ENCODE results near the gene RPL3. TPM values are rescaled to one million over a fixed set of nuclear protein-coding genes. Genes with fewer than 3 reads are reported as not detected.

Gene RPL3
- total and polyA plus RNA-seq, 4 donors: 1,197 to 1,853 (median 1,626) TPM

- WGBS (ENCODE audit: insufficient coverage): 91% methylated on average over 12 of the region's 17 CpGs
- Histone ChIP-seq H3K36me3 (ENCODE audit: control insufficient read depth, insufficient read depth, low read length) (peaks cover 4% of the 10 kb centered on the region), H3K27me3 (ENCODE audit: control insufficient read depth, insufficient read depth, low read length) (no peaks in the 10 kb centered on the region), H3K4me3 (ENCODE audit: low read depth, low read length) (no peak overlapping the region), H3K9me3 (ENCODE audit: control insufficient read depth, insufficient read depth, low read length) (no peaks in the 10 kb centered on the region), H3K4me1 (ENCODE audit: control insufficient read depth, insufficient read depth, low read length) (peaks cover 60% of the 10 kb centered on the region), H3K27ac (ENCODE audit: low read depth, low read length) (no peak overlapping the region)
- no peak for DNase-seq (ENCODE audit: low read depth in 4 of 6, low spot score in 6 of 6)
These were observed 24.6 kb downstream of the RPL3 start for GRCh38 chr22:39294571-39295468.

DNA sequence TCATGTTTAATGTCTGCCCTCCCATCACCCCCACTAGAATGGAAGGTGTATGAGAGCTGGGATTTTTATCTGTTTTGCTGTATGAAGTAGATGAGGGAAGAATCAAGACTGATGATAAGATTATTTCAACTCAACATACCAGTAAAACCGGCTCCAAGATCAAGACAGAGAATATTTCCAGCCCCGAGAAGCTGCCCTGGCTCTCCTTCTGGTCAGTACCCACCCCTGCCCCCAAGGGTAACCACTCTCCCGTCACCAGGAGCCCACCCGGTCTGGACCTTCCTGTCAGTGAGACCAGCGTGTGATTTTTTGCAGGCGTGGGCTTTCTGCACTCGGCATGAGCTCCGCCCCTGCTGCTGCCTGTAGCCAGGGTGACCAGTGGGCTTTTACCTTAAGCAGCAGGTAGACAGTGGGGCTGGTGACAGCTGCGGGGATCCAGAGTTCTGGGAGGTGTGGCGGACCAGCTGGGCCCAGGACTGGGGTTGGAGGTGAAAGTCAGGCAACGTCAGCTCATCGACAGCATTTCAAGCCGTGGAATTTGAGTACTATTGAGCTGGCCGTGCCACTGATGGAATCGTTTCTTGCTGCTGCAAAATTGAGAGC lies 25.6 kb downstream of the RPL3 start:
- Histone ChIP-seq H3K4me1 (ENCODE audit: control insufficient read depth, insufficient read depth, low read length) (peaks cover 57% of the 10 kb centered on the region), H3K4me3 (ENCODE audit: low read depth, low read length) (no peak overlapping the region), H3K27me3 (ENCODE audit: control insufficient read depth, insufficient read depth, low read length) (no peaks in the 10 kb centered on the region), H3K36me3 (ENCODE audit: control insufficient read depth, insufficient read depth, low read length) (peaks cover 4% of the 10 kb centered on the region), H3K27ac (ENCODE audit: low read depth, low read length) (no peak overlapping the region), H3K9me3 (ENCODE audit: control insufficient read depth, insufficient read depth, low read length) (no peaks in the 10 kb centered on the region)
- no peak for DNase-seq (ENCODE audit: low read depth in 4 of 6, low spot score in 6 of 6)
- WGBS (ENCODE audit: insufficient coverage): 86% methylated on average over 15 of the region's 15 CpGs

- H3K27ac ChIP-seq (ENCODE audit: low read depth, low read length): peak overlapping the region; percentile 76
- H3K36me3 ChIP-seq (ENCODE audit: control insufficient read depth, insufficient read depth, low read length): peaks cover 4% of the 10 kb centered on the region
- peak in 1 of 6 donors; percentile 70 for DNase-seq (ENCODE audit: low read depth in 4 of 6, low spot score in 6 of 6)
- peaks cover 49% of the 10 kb centered on the region for H3K4me1 ChIP-seq (ENCODE audit: control insufficient read depth, insufficient read depth, low read length)
- H3K27me3 ChIP-seq (ENCODE audit: control insufficient read depth, insufficient read depth, low read length): no peaks in the 10 kb centered on the region
- no peaks in the 10 kb centered on the region for H3K9me3 ChIP-seq (ENCODE audit: control insufficient read depth, insufficient read depth, low read length)
- 37% methylated on average over 8 of the region's 12 CpGs for WGBS (ENCODE audit: insufficient coverage)
- no peak overlapping the region for H3K4me3 ChIP-seq (ENCODE audit: low read depth, low read length)
These were observed 26.8 kb downstream of the RPL3 start for GRCh38 chr22:39292561-39293074.

- Histone ChIP-seq H3K27me3 (ENCODE audit: control insufficient read depth, insufficient read depth, low read length) (no peaks in the 10 kb centered on the region), H3K4me3 (ENCODE audit: low read depth, low read length) (no peak overlapping the region), H3K4me1 (ENCODE audit: control insufficient read depth, insufficient read depth, low read length) (peaks cover 43% of the 10 kb centered on the region), H3K9me3 (ENCODE audit: control insufficient read depth, insufficient read depth, low read length) (no peaks in the 10 kb centered on the region), H3K36me3 (ENCODE audit: control insufficient read depth, insufficient read depth, low read length) (peaks cover 4% of the 10 kb centered on the region), H3K27ac (ENCODE audit: low read depth, low read length) (peak overlapping the region; percentile 76)
- DNase-seq (ENCODE audit: low read depth in 4 of 6, low spot score in 6 of 6): no peak
- WGBS (ENCODE audit: insufficient coverage): 39% methylated on average over 19 of the region's 19 CpGs
These were observed 27.4 kb downstream of the RPL3 start for GRCh38 chr22:39292031-39292462.

DNA sequence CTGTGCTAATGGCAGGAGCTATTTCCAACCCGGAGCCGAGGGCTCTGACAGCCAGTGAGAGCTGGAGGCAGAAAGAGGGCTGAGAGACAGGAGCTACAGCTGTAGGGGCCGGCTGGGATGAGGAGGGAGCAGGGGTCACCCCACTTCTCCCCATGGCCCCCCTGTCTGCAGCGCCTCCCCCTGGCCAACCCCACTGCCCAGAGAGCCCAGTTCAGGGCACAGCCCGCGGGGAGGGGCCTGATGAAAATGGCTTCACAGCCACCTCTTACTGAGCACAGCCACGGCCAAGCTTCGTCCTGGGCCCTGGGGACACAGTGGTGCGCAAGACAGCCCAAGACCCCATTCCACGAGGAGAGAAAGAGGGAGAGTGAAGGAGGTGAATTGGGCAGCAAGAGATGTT lies 27.9 kb downstream of the RPL3 start:
- Histone ChIP-seq H3K9me3 (ENCODE audit: control insufficient read depth, insufficient read depth, low read length) (no peaks in the 10 kb centered on the region), H3K36me3 (ENCODE audit: control insufficient read depth, insufficient read depth, low read length) (peaks cover 4% of the 10 kb centered on the region), H3K4me1 (ENCODE audit: control insufficient read depth, insufficient read depth, low read length) (peaks cover 40% of the 10 kb centered on the region), H3K4me3 (ENCODE audit: low read depth, low read length) (no peak overlapping the region), H3K27ac (ENCODE audit: low read depth, low read length) (peak overlapping the region; percentile 61), H3K27me3 (ENCODE audit: control insufficient read depth, insufficient read depth, low read length) (no peaks in the 10 kb centered on the region)
- no peak for DNase-seq (ENCODE audit: low read depth in 4 of 6, low spot score in 6 of 6)
- 78% methylated on average over 4 of the region's 10 CpGs for whole genome bisulfite sequencing (ENCODE audit: insufficient coverage)

- Histone ChIP-seq H3K27ac (ENCODE audit: low read depth, low read length) (no peak overlapping the region), H3K4me1 (ENCODE audit: control insufficient read depth, insufficient read depth, low read length) (peaks cover 40% of the 10 kb centered on the region), H3K9me3 (ENCODE audit: control insufficient read depth, insufficient read depth, low read length) (no peaks in the 10 kb centered on the region), H3K36me3 (ENCODE audit: control insufficient read depth, insufficient read depth, low read length) (peaks cover 4% of the 10 kb centered on the region), H3K4me3 (ENCODE audit: low read depth, low read length) (no peak overlapping the region), H3K27me3 (ENCODE audit: control insufficient read depth, insufficient read depth, low read length) (no peaks in the 10 kb centered on the region)
- 44% methylated on average over 17 of the region's 17 CpGs for WGBS (ENCODE audit: insufficient coverage)
- peak in 1 of 6 donors; percentile 48 for DNase-seq (ENCODE audit: low read depth in 4 of 6, low spot score in 6 of 6)
These were observed 28.7 kb downstream of the RPL3 start for GRCh38 chr22:39290724-39291161.

- Histone ChIP-seq H3K27me3 (ENCODE audit: control insufficient read depth, insufficient read depth, low read length) (no peaks in the 10 kb centered on the region), H3K4me3 (ENCODE audit: low read depth, low read length) (no peak overlapping the region), H3K9me3 (ENCODE audit: control insufficient read depth, insufficient read depth, low read length) (no peaks in the 10 kb centered on the region), H3K36me3 (ENCODE audit: control insufficient read depth, insufficient read depth, low read length) (peaks cover 4% of the 10 kb centered on the region), H3K27ac (ENCODE audit: low read depth, low read length) (no peak overlapping the region), H3K4me1 (ENCODE audit: control insufficient read depth, insufficient read depth, low read length) (peaks cover 40% of the 10 kb centered on the region)
- DNase-seq (ENCODE audit: low read depth in 4 of 6, low spot score in 6 of 6): no peak
- 78% methylated on average over 10 of the region's 16 CpGs for WGBS (ENCODE audit: insufficient coverage)
These were observed 29.3 kb downstream of the RPL3 start for GRCh38 chr22:39289975-39290720.

GRCh38 chr22:39289533-39289932 lies 29.9 kb downstream of the RPL3 start:
- DNase-seq (ENCODE audit: low read depth in 4 of 6, low spot score in 6 of 6): no peak
- Histone ChIP-seq H3K4me3 (ENCODE audit: low read depth, low read length) (no peak overlapping the region), H3K9me3 (ENCODE audit: control insufficient read depth, insufficient read depth, low read length) (no peaks in the 10 kb centered on the region), H3K4me1 (ENCODE audit: control insufficient read depth, insufficient read depth, low read length) (peaks cover 34% of the 10 kb centered on the region), H3K27ac (ENCODE audit: low read depth, low read length) (no peak overlapping the region), H3K36me3 (ENCODE audit: control insufficient read depth, insufficient read depth, low read length) (peaks cover 4% of the 10 kb centered on the region), H3K27me3 (ENCODE audit: control insufficient read depth, insufficient read depth, low read length) (no peaks in the 10 kb centered on the region)
- 51% methylated on average over 13 of the region's 14 CpGs for WGBS (ENCODE audit: insufficient coverage)

DNA sequence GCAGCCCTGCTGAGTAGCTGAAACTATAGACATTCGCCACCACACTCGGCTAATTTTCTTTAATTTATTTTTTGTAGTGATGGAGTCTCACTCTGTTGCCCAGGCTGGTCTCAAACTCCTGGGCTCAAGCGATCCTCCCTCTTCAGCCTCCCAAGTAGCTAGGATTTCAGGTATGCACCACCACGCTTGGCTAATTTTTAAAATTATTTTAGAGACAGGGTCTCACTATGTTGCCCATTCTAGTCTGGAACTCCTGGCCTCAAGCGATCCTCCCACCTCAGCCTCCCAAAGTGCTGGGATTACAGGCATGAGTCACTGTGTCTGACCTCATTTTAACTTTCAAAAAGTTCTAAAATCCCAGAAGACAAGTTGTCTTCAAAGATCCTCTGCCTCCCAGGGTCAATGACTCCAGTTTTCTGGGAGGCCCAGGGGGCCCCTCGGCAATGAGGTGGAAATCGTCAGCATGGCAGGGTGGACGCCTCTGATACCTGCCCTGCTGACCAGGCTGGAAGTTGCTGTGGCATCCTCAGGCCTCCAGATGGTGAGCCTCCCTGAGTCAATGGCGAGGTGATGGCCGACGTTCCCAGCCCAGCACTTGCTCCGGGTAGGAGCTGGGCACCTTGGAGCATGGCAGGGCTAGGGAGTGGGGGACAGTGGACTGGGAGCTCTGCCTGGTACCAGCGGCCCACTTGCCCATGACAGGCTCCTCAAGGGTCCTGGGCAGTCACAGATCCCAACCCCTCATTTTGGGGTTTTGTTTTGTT lies 31.1 kb downstream of the RPL3 start:
- DNase-seq (ENCODE audit: low read depth in 4 of 6, low spot score in 6 of 6): no peak
- Histone ChIP-seq H3K27me3 (ENCODE audit: control insufficient read depth, insufficient read depth, low read length) (no peaks in the 10 kb centered on the region), H3K36me3 (ENCODE audit: control insufficient read depth, insufficient read depth, low read length) (peaks cover 7% of the 10 kb centered on the region), H3K27ac (ENCODE audit: low read depth, low read length) (no peak overlapping the region), H3K4me1 (ENCODE audit: control insufficient read depth, insufficient read depth, low read length) (peaks cover 45% of the 10 kb centered on the region), H3K9me3 (ENCODE audit: control insufficient read depth, insufficient read depth, low read length) (no peaks in the 10 kb centered on the region), H3K4me3 (ENCODE audit: low read depth, low read length) (no peak overlapping the region)
- WGBS (ENCODE audit: insufficient coverage): 88% methylated on average over 10 of the region's 13 CpGs

Data from spinal cord (tissue), 10 donors.